ENCODE results near the gene TRPM2. TPM values are rescaled to one million over a fixed set of nuclear protein-coding genes. Genes with fewer than 3 reads are reported as not detected.

The TRPM2 gene
- total and polyA plus RNA-seq, 2 of the 13 experiments (the other 11 are each of a cell fraction or from before 2014, with no cell fraction given): 0.07 to 0.20 TPM

DNA sequence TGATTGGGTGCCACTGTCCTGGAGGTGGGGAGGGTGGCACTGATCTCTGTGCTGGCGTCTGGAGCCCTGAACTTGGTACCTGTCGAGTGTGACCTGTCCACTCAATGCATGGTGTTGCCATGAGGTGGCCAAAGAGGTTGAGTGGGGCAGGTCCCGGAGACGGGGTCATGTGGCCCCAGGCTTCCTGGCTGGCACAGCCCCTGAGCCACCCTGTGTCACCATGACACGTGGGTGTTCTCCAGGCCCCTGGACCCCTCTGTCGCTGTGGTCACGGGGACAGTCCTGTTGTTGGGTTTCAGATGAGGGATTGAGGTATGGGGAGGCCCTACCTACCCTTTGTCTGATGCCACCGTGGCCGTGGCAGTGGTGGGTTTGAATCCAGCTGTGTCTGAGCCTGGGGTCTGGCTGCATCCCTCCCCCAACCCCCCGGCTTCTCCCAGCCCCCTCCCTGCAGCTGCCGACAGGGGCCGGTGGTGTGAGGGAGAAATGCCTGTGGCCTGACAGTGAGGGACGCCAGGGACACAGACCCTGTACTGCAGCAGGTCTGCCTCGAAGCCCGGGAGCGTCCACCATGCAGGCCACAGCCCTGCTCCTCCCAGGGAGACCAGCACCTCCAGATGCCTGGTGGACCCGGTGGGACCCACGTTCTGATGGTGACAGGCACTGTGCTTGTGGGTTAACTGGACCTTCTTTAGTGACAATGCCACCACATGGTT is 12.0 kb downstream of the TRPM2 start:
- no peaks in the 10 kb centered on the region for H4K20me1 ChIP-seq (ENCODE audit: insufficient read depth, low read length)
- DNase-seq (ENCODE audit: low spot score) (no peak), ATAC-seq (no peak), FAIRE-seq (no peak)
- BruUV-seq (replicated peaks): no TSS peak
- ChIA-PET CTCF (ENCODE audit: low intra/inter-chr PET ratio, low total read pairs) (no interaction called here), POLR2A (no interaction called here)
- H3K27ac ChIP-seq (ENCODE audit: extremely low read length, insufficient read depth, low read length): no peak overlapping the region
- intact Hi-C loops (cut with micrococcal nuclease; ENCODE audit: unreplicated experiment): loop anchor here (10.0 kb wide), 1 partner anchor 69 kb away; no protein-coding TSS in a partner anchor
- H3K9me3 ChIP-seq (ENCODE audit: low read length): no peaks in the 10 kb centered on the region
- H3K36me3 ChIP-seq (replicated peaks in 1 of 2; ENCODE audit: control insufficient read depth in 1 of 2, insufficient read depth in 2 of 2, low read length in 2 of 2): no peaks in the 10 kb centered on the region
- no peak overlapping the region for H3K4me2 ChIP-seq (ENCODE audit: low read depth, low read length)
- H3K79me2 ChIP-seq (ENCODE audit: insufficient read depth, low read length): no peaks in the 10 kb centered on the region
- in situ Hi-C loops (cut with HindIII; ENCODE audit: extremely low pct_ligation_motif_present, low pct_unique_long_range_greater_than_20kb): no loop called here
- peaks cover 0 to 38% of the 10 kb centered on the region in 2 experiments; a peak in 4 of 5 replicates for H3K27me3 ChIP-seq (ENCODE audit: control insufficient read depth in 1 of 2, insufficient read depth in 2 of 2, low read length in 2 of 2)
- peaks cover 12% of the 10 kb centered on the region for H3K4me1 ChIP-seq (ENCODE audit: insufficient read depth, low read length)
- no peak overlapping the region for H3K9ac ChIP-seq (ENCODE audit: insufficient read depth, low read depth, low read length)
- H2AFZ ChIP-seq (ENCODE audit: low read length): no peak overlapping the region
- WGBS (ENCODE audit: low lambda C conversion rate): 58% methylated on average over 6 of the region's 18 CpGs
- no peak overlapping the region for H3K4me3 ChIP-seq (replicated peaks in 1 of 3; ENCODE audit: insufficient read depth in 1 of 3, low read depth in 2 of 3, low read length in 3 of 3)
- no peak for TF ChIP-seq ZNF253 (CRISPR knock-in tag; IDR thresholded peaks at IDR 0.05; ENCODE audit: borderline replicate concordance)
- no peak for TF ChIP-seq ZNF790 (CRISPR knock-in tag; IDR thresholded peaks at IDR 0.05; ENCODE audit: borderline replicate concordance)
- no peak for TF ChIP-seq SKI (IDR thresholded peaks at IDR 0.05; ENCODE audit: partially characterized antibody)
- no peak for TF ChIP-seq ZNF274 (CRISPR knock-in tag; IDR thresholded peaks at IDR 0.05)
- TF ChIP-seq ZFP90 (CRISPR knock-in tag; IDR thresholded peaks at IDR 0.05; ENCODE audit: borderline replicate concordance): no peak
- TF ChIP-seq ZNF362 (CRISPR knock-in tag; IDR thresholded peaks at IDR 0.05; ENCODE audit: borderline replicate concordance): no peak
- TF ChIP-seq, protein P1, sequence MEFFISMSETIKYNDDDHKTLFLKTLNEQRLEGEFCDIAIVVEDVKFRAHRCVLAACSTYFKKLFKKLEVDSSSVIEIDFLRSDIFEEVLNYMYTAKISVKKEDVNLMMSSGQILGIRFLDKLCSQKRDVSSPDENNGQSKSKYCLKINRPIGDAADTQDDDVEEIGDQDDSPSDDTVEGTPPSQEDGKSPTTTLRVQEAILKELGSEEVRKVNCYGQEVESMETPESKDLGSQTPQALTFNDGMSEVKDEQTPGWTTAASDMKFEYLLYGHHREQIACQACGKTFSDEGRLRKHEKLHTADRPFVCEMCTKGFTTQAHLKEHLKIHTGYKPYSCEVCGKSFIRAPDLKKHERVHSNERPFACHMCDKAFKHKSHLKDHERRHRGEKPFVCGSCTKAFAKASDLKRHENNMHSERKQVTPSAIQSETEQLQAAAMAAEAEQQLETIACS (CRISPR knock-in tag; IDR thresholded peaks at IDR 0.05): no peak
- TF ChIP-seq ZBTB3 (CRISPR knock-in tag; IDR thresholded peaks at IDR 0.05; ENCODE audit: borderline replicate concordance, low read depth): no peak
- TF ChIP-seq ZNF24 (IDR thresholded peaks at IDR 0.05): no peak
- no peak for TF ChIP-seq KDM5B (CRISPR knock-in tag; IDR thresholded peaks at IDR 0.05; ENCODE audit: borderline replicate concordance)
- no peak for TF ChIP-seq ZFP91 (CRISPR knock-in tag; IDR thresholded peaks at IDR 0.05; ENCODE audit: borderline replicate concordance)
- TF ChIP-seq PHB2 (IDR thresholded peaks at IDR 0.05; ENCODE audit: partially characterized antibody): no peak
- no peak for TF ChIP-seq ZNF496 (CRISPR knock-in tag; IDR thresholded peaks at IDR 0.05; ENCODE audit: insufficient replicate concordance)
- no peak for TF ChIP-seq ARID4A (CRISPR knock-in tag; IDR thresholded peaks at IDR 0.05; ENCODE audit: borderline replicate concordance)
- TF ChIP-seq RFXANK (CRISPR knock-in tag; IDR thresholded peaks at IDR 0.05): no peak
- no peak for TF ChIP-seq ELF4 (CRISPR knock-in tag; IDR thresholded peaks at IDR 0.05; ENCODE audit: borderline replicate concordance)

Data from HepG2 (cell line).